HL-60 (cell line): ENCODE results near the gene SHANK3.

Experiments
- CTCF ChIP-seq: IDR thresholded peaks from one replicate; pipeline ENCODE4 v1.5.1; 2011; ENCODE audit warnings: low read length, control low read depth, inconsistent platforms; ENCODE audit not compliant: insufficient read depth
- SPI1 ChIP-seq: IDR thresholded peaks from 2 replicates; pipeline ENCODE4 v1.6.1; 2012; ENCODE audit warnings: low read depth, mild to moderate bottlenecking, borderline replicate concordance

GRCh38 chr22:50715250-50715649 is 42.6 kb downstream of the SHANK3 start:
- TF ChIP-seq CTCF (no peak), SPI1 (no peak)
